Peyer's patch (tissue), 4 donors: ENCODE data around the gene GRAMD4. TPM values are rescaled to one million over a fixed set of nuclear protein-coding genes. Genes with fewer than 3 reads are reported as not detected.

ENCODE experiments used
- DNase-seq, 3 donors: peaks; one replicate each; pipeline ENCODE4 v3.0.0-alpha.2; 2017 to 2019
- H3K27ac ChIP-seq, 4 donors: fragments of 200-600 bp; sonication (generic); one replicate each; pipeline ENCODE4 v1.5.1; 2016 to 2019
- H3K27me3 ChIP-seq, 2 donors: fragments of 200-600 bp; sonication (generic); one replicate each; pipeline ENCODE4 v1.5.1; 2019
- H3K36me3 ChIP-seq, 3 donors: fragments of 200-600 bp; sonication (generic); one replicate each; pipeline ENCODE4 v1.5.1; 2016 to 2019
- H3K4me1 ChIP-seq, 4 donors: fragments of 200-600 bp; sonication (generic); one replicate each; pipeline ENCODE4 v1.5.1; 2016 to 2019
- H3K4me3 ChIP-seq, 4 donors: fragments of 200-600 bp; sonication (generic); 1 replicate in 3 of 4; 2 replicates in 1 of 4; pipeline ENCODE4 v1.5.1; 2016 to 2019; ENCODE audit warnings: mild to moderate bottlenecking in 1 of 4
- H3K9me3 ChIP-seq, 4 donors: fragments of 200-600 bp; sonication (generic); one replicate each; pipeline ENCODE4 v1.5.1; 2016 to 2019; ENCODE audit warnings: mild to moderate bottlenecking in 1 of 4
- CTCF ChIP-seq, 6 experiments: fragments of 450-650 bp in 4 of 6; fragments of 200-600 bp in 2 of 6; sonication (generic) in 1 of 6; IDR thresholded peaks; one replicate each; pipeline ENCODE4 v1.5.1; 2017 to 2019; ENCODE audit warnings: antibody characterized with exemption in 6 of 6, mild to moderate bottlenecking in 3 of 6, moderate library complexity in 1 of 6
- POLR2A ChIP-seq, 2 donors: fragments of 450-650 bp; IDR thresholded peaks; one replicate each; pipeline ENCODE4 v1.5.1; 2017; ENCODE audit warnings: antibody characterized with exemption in 2 of 2, mild to moderate bottlenecking in 2 of 2, moderate library complexity in 2 of 2
- total RNA-seq, 4 donors: library from RNA; depleted of rRNA; stranded (reverse); fragments of >200 nt; gene quantifications; one replicate each; pipeline ENCODE4 v1.1.0, GENCODE V29; 2016

Gene GRAMD4
- total RNA-seq, 4 donors from 2014 or later, result 98.2 to 428 (median 422) TPM

- H3K27me3 ChIP-seq, result no peaks in the 10 kb centered on the region
- no peaks in the 10 kb centered on the region for H3K9me3 ChIP-seq
- no peak overlapping the region for H3K4me3 ChIP-seq
- peaks cover 0 to 21% (median 6%) of the 10 kb centered on the region in 4 donors for H3K4me1 ChIP-seq
- peaks cover 0 to 82% (median 0%) of the 10 kb centered on the region in 3 donors for H3K36me3 ChIP-seq
- TF ChIP-seq POLR2A (IDR thresholded peaks at IDR 0.05), result no peak
- no peak for TF ChIP-seq CTCF (IDR thresholded peaks at IDR 0.05)
- no peak overlapping the region for H3K27ac ChIP-seq
- DNase-seq, result no peak
These were observed 49.0 kb downstream of the GRAMD4 start for GRCh38 chr22:46669201-46669600.

- Histone ChIP-seq H3K4me1 (peaks cover 0 to 21% (median 8%) of the 10 kb centered on the region in 4 donors), H3K27me3 (no peaks in the 10 kb centered on the region), H3K4me3 (no peak overlapping the region), H3K27ac (peak overlapping the region in 2 of 4 donors; percentile 15 to 71), H3K36me3 (peaks cover 0 to 82% (median 0%) of the 10 kb centered on the region in 3 donors), H3K9me3 (no peaks in the 10 kb centered on the region)
- no peak for DNase-seq
- TF ChIP-seq CTCF (IDR thresholded peaks at IDR 0.05), result no peak
- TF ChIP-seq POLR2A (IDR thresholded peaks at IDR 0.05), result no peak
These were observed 51.7 kb downstream of the GRAMD4 start for GRCh38 chr22:46671824-46672432.

- peaks cover 0 to 81% (median 0%) of the 10 kb centered on the region in 3 donors for H3K36me3 ChIP-seq
- peak in 1 of 2 donors; percentile 36 for TF ChIP-seq POLR2A (IDR thresholded peaks at IDR 0.05)
- no peak for TF ChIP-seq CTCF (IDR thresholded peaks at IDR 0.05)
- H3K9me3 ChIP-seq, result no peaks in the 10 kb centered on the region
- H3K4me1 ChIP-seq, result peaks cover 0 to 21% (median 8%) of the 10 kb centered on the region in 4 donors
- H3K4me3 ChIP-seq, result no peak overlapping the region
- H3K27me3 ChIP-seq, result no peaks in the 10 kb centered on the region
- H3K27ac ChIP-seq, result peak overlapping the region in 1 of 4 donors; percentile 71
- peak in 2 of 3 donors; percentile 74 to 76 for DNase-seq
These were observed 52.5 kb downstream of the GRAMD4 start for GRCh38 chr22:46672731-46673130.

GRCh38 chr22:46673205-46673604 lies 53.0 kb downstream of the GRAMD4 start:
- H3K4me1 ChIP-seq, result peaks cover 0 to 21% (median 8%) of the 10 kb centered on the region in 4 donors
- peaks cover 0 to 80% (median 0%) of the 10 kb centered on the region in 3 donors for H3K36me3 ChIP-seq
- no peaks in the 10 kb centered on the region for H3K27me3 ChIP-seq
- H3K9me3 ChIP-seq, result no peaks in the 10 kb centered on the region
- no peak for DNase-seq
- H3K27ac ChIP-seq, result peak overlapping the region in 2 of 4 donors; percentile 57 to 69
- no peak for TF ChIP-seq CTCF (IDR thresholded peaks at IDR 0.05)
- no peak for TF ChIP-seq POLR2A (IDR thresholded peaks at IDR 0.05)
- no peak overlapping the region for H3K4me3 ChIP-seq

- DNase-seq, result no peak
- Histone ChIP-seq H3K27ac (peak overlapping the region in 2 of 4 donors; percentile 57 to 69), H3K36me3 (peaks cover 0 to 77% (median 0%) of the 10 kb centered on the region in 3 donors), H3K4me1 (peaks cover 0 to 21% (median 8%) of the 10 kb centered on the region in 4 donors), H3K27me3 (no peaks in the 10 kb centered on the region), H3K9me3 (no peaks in the 10 kb centered on the region), H3K4me3 (peak overlapping the region in 2 of 4 donors; percentile 5 to 32)
- TF ChIP-seq POLR2A (IDR thresholded peaks at IDR 0.05) (no peak), CTCF (IDR thresholded peaks at IDR 0.05) (no peak)
These were observed 53.6 kb downstream of the GRAMD4 start for GRCh38 chr22:46673662-46674236.
